Parathyroid adenoma (tissue), 2 donors: Measurements from ENCODE around the gene FGF13.

Experiments used
- H2AFZ ChIP-seq: fragments of 300-600 bp; sonication (generic); one replicate; pipeline ENCODE4 v1.7.0; 2017; ENCODE audit warnings: antibody characterized with exemption, mild to moderate bottlenecking
- H3K27ac ChIP-seq: fragments of 300-600 bp; sonication (generic); one replicate; pipeline ENCODE4 v1.7.0; 2017
- H3K27me3 ChIP-seq: fragments of 300-600 bp; sonication (generic); one replicate; pipeline ENCODE4 v1.7.0; 2017; ENCODE audit warnings: low read length; ENCODE audit not compliant: control insufficient read depth, insufficient read depth
- H3K36me3 ChIP-seq: fragments of 300-600 bp; sonication (generic); one replicate; pipeline ENCODE4 v1.7.0; 2017; ENCODE audit warnings: low read length; ENCODE audit not compliant: control insufficient read depth, insufficient read depth
- H3K4me1 ChIP-seq: fragments of 300-600 bp; sonication (generic); one replicate; pipeline ENCODE4 v1.7.0; 2017; ENCODE audit warnings: control low read depth
- H3K4me2 ChIP-seq: fragments of 300-600 bp; sonication (generic); one replicate; pipeline ENCODE4 v1.7.0; 2017; ENCODE audit warnings: low read length
- H3K4me3 ChIP-seq: fragments of 300-600 bp; sonication (generic); one replicate; pipeline ENCODE4 v1.7.0; 2017; ENCODE audit warnings: low read depth, low read length
- H3K79me2 ChIP-seq: fragments of 300-600 bp; sonication (generic); one replicate; pipeline ENCODE4 v1.7.0; 2017; ENCODE audit warnings: control low read depth
- H3K9ac ChIP-seq: fragments of 300-600 bp; sonication (generic); one replicate; pipeline ENCODE4 v1.7.0; 2017; ENCODE audit warnings: mild to moderate bottlenecking
- H3K9me3 ChIP-seq: fragments of 300-600 bp; sonication (generic); one replicate; pipeline ENCODE4 v1.7.0; 2017; ENCODE audit warnings: low read length; ENCODE audit not compliant: control insufficient read depth
- TF ChIP-seq, protein P1 (sequence below): fragments of 300-600 bp; sonication (generic); IDR thresholded peaks from one replicate; pipeline ENCODE4 v1.7.0; 2017; ENCODE audit warnings: antibody characterized with exemption, mild to moderate bottlenecking
- donor health status: primary hyperparathyroidism.

The FGF13 gene

DNA sequence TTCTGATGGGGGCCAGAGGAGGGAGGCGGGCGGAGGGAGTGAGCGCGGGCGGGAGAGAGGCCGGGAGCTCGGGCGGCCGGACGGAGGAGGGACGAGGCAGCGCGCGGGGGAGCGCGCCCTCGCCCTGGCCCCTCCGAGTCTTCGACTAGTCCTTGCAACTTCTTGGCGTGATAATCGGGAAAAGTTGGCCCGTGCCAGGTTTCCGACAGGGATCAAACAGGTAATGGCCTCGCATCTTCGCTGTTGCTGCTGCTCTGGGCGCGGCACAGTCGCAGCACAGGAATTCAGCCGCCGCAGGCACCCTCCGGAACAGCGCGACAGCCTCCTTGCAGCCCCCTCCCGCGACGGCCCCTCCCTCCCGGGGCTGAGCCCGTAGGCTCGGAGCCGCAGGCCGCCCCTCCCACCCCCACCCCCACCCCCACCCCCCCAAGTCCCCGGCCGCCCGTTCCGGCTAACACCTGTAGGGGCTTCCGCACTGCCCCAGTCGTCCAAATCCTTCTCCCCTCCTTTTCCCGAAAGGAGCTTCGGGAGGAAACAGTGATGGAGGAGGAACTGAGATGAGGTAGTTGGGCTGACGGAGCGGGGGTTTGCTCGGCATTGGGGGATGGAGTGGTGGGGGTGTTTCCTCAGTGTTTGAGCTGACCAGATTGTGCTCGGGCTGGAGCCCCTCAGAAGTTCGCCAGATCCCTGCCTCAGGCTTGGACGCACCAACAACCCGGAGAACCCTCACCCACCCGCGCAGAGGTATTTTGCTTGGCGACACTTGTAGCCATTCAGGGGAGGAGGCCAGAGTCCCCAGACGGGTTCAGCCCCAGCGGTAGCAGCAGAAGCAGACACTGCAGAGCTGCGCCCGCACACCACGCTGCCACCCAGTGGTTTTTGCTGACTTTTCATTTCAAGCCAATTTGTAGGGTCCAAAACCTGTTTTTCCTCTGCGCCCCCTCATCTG is at the start of gene FGF13:
TSS of gene FGF13 (minus strand) at position 319 of the 949 bp plus-strand sequence. CDS start 714 bp downstream, outside the sequence.
- Histone ChIP-seq H3K36me3 (no peaks in the 10 kb centered on the region), H2AFZ (no peak within 1 kb of the TSS), H3K27me3 (no peaks in the 10 kb centered on the region), H3K79me2 (no peaks in the 10 kb centered on the region), H3K9ac (no peak within 1 kb of the TSS), H3K9me3 (no peaks in the 10 kb centered on the region), H3K4me1 (no peaks in the 10 kb centered on the region), H3K4me2 (peak within 1 kb of the TSS; percentile 66), H3K27ac (no peak within 1 kb of the TSS), H3K4me3 (peak within 1 kb of the TSS; percentile 52)
- TF ChIP-seq, protein P1, sequence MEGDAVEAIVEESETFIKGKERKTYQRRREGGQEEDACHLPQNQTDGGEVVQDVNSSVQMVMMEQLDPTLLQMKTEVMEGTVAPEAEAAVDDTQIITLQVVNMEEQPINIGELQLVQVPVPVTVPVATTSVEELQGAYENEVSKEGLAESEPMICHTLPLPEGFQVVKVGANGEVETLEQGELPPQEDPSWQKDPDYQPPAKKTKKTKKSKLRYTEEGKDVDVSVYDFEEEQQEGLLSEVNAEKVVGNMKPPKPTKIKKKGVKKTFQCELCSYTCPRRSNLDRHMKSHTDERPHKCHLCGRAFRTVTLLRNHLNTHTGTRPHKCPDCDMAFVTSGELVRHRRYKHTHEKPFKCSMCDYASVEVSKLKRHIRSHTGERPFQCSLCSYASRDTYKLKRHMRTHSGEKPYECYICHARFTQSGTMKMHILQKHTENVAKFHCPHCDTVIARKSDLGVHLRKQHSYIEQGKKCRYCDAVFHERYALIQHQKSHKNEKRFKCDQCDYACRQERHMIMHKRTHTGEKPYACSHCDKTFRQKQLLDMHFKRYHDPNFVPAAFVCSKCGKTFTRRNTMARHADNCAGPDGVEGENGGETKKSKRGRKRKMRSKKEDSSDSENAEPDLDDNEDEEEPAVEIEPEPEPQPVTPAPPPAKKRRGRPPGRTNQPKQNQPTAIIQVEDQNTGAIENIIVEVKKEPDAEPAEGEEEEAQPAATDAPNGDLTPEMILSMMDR: no peak

DNA sequence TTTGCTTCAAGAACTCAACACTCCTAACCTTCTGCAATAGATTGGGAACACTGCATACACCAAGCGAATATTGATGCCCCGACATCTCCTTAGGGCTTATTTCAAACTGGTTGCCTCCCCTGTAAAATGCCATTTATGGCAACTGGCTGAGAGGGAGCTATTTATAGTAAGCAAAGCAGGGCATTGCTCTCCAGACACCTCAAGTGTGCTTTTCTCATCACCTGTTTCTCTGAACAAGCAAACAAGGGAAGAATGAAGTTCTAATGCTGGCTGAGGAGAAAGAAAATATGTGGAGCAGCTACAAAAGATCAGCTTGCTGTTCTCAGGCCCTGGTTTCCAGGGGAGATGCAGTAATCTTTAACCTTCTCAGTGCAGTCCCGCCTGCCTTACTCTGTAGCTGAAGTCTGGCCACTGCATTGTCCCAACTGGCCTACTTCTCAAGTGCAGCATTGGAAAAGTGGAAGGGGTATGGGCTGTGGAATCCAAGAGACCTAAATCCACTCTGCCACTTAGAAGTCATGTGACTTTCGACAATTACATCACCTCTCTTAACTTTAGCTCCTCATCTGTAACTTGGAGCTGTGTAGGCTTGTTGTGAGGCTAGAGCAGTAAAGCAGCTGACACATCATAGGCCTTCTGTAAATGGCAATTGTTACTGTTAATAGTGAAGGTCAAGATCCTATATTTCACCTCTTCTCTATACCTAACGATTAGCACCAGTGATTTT is 47.9 kb upstream of the FGF13 start:
- Histone ChIP-seq H3K9ac (no peak overlapping the region), H3K36me3 (no peaks in the 10 kb centered on the region), H3K27ac (no peak overlapping the region), H3K27me3 (no peaks in the 10 kb centered on the region), H3K79me2 (no peaks in the 10 kb centered on the region), H3K9me3 (no peaks in the 10 kb centered on the region), H3K4me2 (no peak overlapping the region), H3K4me3 (no peak overlapping the region), H2AFZ (no peak overlapping the region), H3K4me1 (no peaks in the 10 kb centered on the region)
- TF ChIP-seq, protein P1: no peak

DNA sequence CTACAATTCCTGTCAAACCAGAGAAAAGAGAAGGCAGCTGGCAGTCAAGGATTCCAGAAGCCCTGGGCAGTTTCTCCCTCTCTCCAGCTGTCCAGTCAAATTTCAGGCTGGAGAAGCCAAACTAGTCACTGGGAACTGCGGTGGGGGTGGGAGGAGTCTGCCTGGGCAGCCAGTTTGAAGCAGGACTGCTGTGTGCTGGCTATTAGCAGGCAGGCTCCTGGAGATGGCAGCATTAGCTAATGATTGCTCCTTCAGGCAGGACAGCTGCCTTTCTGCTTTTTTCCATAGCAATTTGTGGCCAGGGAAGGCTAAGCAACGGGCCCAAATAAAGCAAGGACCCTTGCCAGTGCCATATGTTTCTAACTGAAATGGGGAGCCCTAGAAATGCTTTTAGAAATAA is 44.7 kb upstream of the FGF13 start:
- no peak overlapping the region for H3K4me2 ChIP-seq
- no peak overlapping the region for H2AFZ ChIP-seq
- no peak overlapping the region for H3K9ac ChIP-seq
- no peaks in the 10 kb centered on the region for H3K9me3 ChIP-seq
- no peaks in the 10 kb centered on the region for H3K79me2 ChIP-seq
- TF ChIP-seq, protein P1: no peak
- H3K4me3 ChIP-seq: no peak overlapping the region
- no peaks in the 10 kb centered on the region for H3K36me3 ChIP-seq
- H3K27me3 ChIP-seq: no peaks in the 10 kb centered on the region
- no peaks in the 10 kb centered on the region for H3K4me1 ChIP-seq
- H3K27ac ChIP-seq: no peak overlapping the region

DNA sequence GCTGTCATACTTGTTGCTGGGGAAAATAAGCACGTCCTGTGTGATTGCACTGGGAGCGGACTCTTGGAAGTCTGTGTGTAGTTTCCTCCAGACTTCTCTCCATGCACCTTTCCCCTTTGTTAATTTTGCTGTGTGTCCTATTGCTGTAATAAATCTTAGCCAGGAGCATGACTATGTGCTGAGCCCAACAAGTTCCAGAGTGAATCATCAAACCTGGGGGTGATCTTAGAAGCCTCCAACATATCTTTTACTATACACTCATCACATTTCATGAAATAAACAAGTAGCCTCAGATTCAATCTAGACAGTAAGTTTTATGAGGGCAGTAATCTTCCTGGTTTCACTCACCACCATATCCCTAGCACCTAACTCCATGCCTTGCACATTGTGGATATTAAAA is 43.3 kb upstream of the FGF13 start:
- no peaks in the 10 kb centered on the region for H3K9me3 ChIP-seq
- TF ChIP-seq, protein P1: no peak

More for the DNA sequence above, 43.3 kb upstream of the FGF13 start:
- Histone ChIP-seq H3K4me1 (no peaks in the 10 kb centered on the region), H3K4me2 (no peak overlapping the region), H3K9ac (no peak overlapping the region), H3K36me3 (no peaks in the 10 kb centered on the region), H3K27me3 (no peaks in the 10 kb centered on the region), H3K27ac (no peak overlapping the region), H2AFZ (no peak overlapping the region), H3K79me2 (no peaks in the 10 kb centered on the region), H3K4me3 (no peak overlapping the region)
